ENCODE measurements around the gene DGKE. TPM values are rescaled to one million over a fixed set of nuclear protein-coding genes. Genes with fewer than 3 reads are reported as not detected.

The DGKE gene
- total and polyA plus RNA-seq, 7 donors, result 0.38 to 3.2 (median 0.76) TPM

DNA sequence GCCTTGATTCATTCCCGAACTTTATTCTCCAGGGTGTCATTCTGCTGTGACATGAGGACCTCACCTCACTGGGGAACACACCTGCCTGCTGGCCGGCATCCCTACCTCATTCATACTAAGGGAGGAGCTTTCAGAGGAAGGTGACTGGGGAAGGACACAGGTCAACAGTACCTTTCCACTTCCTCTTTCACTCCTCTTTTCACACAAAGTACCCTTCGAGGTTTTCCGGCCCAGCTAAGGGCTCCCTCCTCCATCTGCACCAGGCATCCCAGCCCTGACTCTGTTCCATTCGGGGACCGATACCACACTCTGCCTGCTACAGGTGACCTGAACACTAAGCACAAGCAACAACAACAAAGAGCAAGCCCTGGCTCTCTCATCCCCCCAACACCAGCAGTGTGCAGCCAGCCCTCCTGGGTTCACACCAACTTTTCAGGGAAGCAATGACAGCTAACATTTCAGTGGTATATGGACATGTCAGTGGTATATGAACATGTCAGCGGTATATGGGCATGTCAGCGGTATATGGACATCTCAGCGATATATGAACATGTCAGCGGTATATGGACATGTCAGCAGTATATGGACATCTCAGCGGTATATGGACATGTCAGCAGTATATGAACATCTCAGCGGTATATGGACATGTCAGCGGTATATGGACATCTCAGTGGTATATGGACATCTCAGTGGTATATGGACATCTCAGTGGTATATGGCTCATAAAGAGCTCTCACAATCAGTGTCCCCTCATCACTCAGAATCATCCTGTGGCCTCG lies 63.9 kb downstream of the DGKE start:
- no peak for ATAC-seq
- intact Hi-C loops (cut with DNase I), result no loop called here
- TF ChIP-seq, protein P1, sequence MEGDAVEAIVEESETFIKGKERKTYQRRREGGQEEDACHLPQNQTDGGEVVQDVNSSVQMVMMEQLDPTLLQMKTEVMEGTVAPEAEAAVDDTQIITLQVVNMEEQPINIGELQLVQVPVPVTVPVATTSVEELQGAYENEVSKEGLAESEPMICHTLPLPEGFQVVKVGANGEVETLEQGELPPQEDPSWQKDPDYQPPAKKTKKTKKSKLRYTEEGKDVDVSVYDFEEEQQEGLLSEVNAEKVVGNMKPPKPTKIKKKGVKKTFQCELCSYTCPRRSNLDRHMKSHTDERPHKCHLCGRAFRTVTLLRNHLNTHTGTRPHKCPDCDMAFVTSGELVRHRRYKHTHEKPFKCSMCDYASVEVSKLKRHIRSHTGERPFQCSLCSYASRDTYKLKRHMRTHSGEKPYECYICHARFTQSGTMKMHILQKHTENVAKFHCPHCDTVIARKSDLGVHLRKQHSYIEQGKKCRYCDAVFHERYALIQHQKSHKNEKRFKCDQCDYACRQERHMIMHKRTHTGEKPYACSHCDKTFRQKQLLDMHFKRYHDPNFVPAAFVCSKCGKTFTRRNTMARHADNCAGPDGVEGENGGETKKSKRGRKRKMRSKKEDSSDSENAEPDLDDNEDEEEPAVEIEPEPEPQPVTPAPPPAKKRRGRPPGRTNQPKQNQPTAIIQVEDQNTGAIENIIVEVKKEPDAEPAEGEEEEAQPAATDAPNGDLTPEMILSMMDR (IDR thresholded peaks at IDR 0.05), result no peak
- Histone ChIP-seq H3K9me3 (no peaks in the 10 kb centered on the region), H3K4me1 (peaks cover 6% of the 10 kb centered on the region), H3K27ac (no peak overlapping the region), H3K4me3 (no peak overlapping the region), H3K27me3 (ENCODE audit: insufficient read depth in 3 of 3, low read length in 2 of 3) (no peaks in the 10 kb centered on the region), H3K36me3 (ENCODE audit: insufficient read depth in 1 of 2, low read depth in 1 of 2) (peaks cover 16 to 98% of the 10 kb centered on the region in 2 donors)
- no peak for DNase-seq
- WGBS, 3 donors, result 94 to 95% (median 94%) methylated on average over 14 of the region's 14 CpGs

DNA sequence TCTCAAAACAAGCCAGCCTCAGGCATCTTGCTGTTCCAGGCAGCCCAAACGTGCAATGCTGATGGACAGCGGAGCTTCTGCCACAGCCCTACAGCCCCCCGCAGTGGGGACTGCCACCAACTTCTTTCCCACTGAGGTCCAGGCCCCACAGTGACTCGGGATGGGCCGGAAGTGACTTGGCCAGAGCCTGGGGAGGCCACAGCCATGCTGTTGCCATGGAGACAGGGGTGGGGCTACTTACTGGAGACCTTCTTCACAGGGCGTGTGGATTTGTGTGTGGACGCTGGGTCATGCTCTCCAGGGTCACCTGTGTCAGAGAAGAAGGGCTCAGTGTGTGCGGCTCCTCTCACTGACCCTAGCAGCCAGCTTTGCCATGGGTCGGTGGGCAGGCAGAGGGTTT lies 64.9 kb downstream of the DGKE start:
- H3K36me3 ChIP-seq (ENCODE audit: insufficient read depth in 1 of 2, low read depth in 1 of 2), result peaks cover 20 to 98% of the 10 kb centered on the region in 2 donors
- no peaks in the 10 kb centered on the region for H3K27me3 ChIP-seq (ENCODE audit: insufficient read depth in 3 of 3, low read length in 2 of 3)
- DNase-seq, result no peak
- intact Hi-C loops (cut with DNase I), result no loop called here
- no peak for ATAC-seq
- TF ChIP-seq, protein P1 (IDR thresholded peaks at IDR 0.05), result no peak
- H3K9me3 ChIP-seq, result no peaks in the 10 kb centered on the region
- peaks cover 6% of the 10 kb centered on the region for H3K4me1 ChIP-seq
- no peak overlapping the region for H3K4me3 ChIP-seq
- H3K27ac ChIP-seq, result no peak overlapping the region
- WGBS, 3 donors, result 68 to 73% (median 71%) methylated on average over 9 of the region's 9 CpGs

DNA sequence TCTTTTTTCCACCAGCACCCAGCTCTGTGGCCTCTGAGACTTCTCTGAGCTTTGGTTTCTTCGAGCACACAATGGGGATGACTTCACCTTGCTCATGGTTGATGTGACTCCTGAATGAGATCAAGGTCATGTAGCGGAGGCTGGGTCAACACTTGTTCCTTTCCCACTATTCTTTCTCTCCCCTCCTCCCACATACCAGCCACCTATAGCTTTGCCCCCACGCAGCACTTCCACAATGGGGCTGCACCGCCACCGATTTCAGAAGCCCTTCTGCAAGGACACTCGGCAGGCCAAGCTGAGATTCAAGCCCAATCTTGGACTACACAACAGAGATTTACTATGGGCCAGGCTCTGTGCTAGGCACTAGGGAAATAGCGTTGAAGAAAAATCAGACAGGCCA lies 65.5 kb downstream of the DGKE start:
- intact Hi-C loops (cut with DNase I), result no loop called here

DNA sequence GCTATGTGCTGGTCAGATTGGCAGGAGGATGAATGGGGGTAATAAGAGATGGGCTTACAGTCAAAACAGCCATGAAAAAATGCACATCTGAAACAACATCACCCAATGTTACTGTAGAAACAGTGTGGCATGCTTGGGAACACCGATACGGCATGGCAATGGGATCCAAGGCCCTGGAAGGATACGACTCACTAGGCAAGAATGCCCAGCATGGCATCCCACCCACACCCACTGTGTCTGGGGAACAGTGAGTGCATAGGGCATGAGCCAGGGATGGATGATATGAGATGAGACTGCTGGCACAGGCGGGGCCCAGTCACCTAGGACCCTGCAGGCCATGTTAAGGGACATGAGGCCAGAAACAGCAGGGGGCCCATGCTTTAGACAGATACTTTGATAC lies 68.4 kb downstream of the DGKE start:
- DNase-seq (no peak), ATAC-seq (peak in 2 of 4 donors; percentile 48)
- TF ChIP-seq, protein P1 (IDR thresholded peaks at IDR 0.05), result no peak
- no peak overlapping the region for H3K27ac ChIP-seq
- H3K4me3 ChIP-seq, result no peak overlapping the region
- peaks cover 21 to 100% of the 10 kb centered on the region in 2 donors for H3K36me3 ChIP-seq (ENCODE audit: insufficient read depth in 1 of 2, low read depth in 1 of 2)
- 53 to 81% (median 69%) methylated on average over 4 of the region's 4 CpGs for WGBS, 3 donors
- H3K27me3 ChIP-seq (ENCODE audit: insufficient read depth in 3 of 3, low read length in 2 of 3), result no peaks in the 10 kb centered on the region
- peaks cover 6% of the 10 kb centered on the region for H3K4me1 ChIP-seq
- intact Hi-C loops (cut with DNase I), result no loop called here
- no peaks in the 10 kb centered on the region for H3K9me3 ChIP-seq

More for the DNA sequence above, 65.5 kb downstream of the DGKE start:
- no peaks in the 10 kb centered on the region for H3K27me3 ChIP-seq (ENCODE audit: insufficient read depth in 3 of 3, low read length in 2 of 3)
- WGBS, 3 donors, result 89 to 94% (median 94%) methylated on average over 7 of the region's 7 CpGs
- H3K9me3 ChIP-seq, result no peaks in the 10 kb centered on the region
- H3K4me1 ChIP-seq, result peaks cover 6% of the 10 kb centered on the region
- no peak for DNase-seq
- ATAC-seq, result no peak
- TF ChIP-seq, protein P1 (IDR thresholded peaks at IDR 0.05), result no peak
- peaks cover 21 to 98% of the 10 kb centered on the region in 2 donors for H3K36me3 ChIP-seq (ENCODE audit: insufficient read depth in 1 of 2, low read depth in 1 of 2)
- H3K27ac ChIP-seq, result no peak overlapping the region
- no peak overlapping the region for H3K4me3 ChIP-seq
